SK-N-MC (cell line): Measurements from ENCODE around the gene IFIT2.

ENCODE experiments used
- EZH2 ChIP-seq: fragments of 200-600 bp; sonication (generic); IDR thresholded peaks from one replicate; pipeline ENCODE4 v1.6.1; 2017; ENCODE audit warnings: antibody characterized with exemption
- FOXP2 ChIP-seq: optimal IDR thresholded peaks from 2 replicates; pipeline ENCODE3; 2011; ENCODE audit warnings: mild to moderate bottlenecking, moderate library complexity; ENCODE audit not compliant: insufficient read depth; ENCODE audit errors: extremely low read length, control extremely low read depth
- POLR2AphosphoS5 ChIP-seq: IDR thresholded peaks from 2 replicates; pipeline ENCODE4 v1.6.1; 2012; ENCODE audit warnings: mild to moderate bottlenecking, low read depth, low read length, borderline replicate concordance

- TF ChIP-seq POLR2AphosphoS5 = no peak
- TF ChIP-seq EZH2 = no peak
- no peak for TF ChIP-seq FOXP2
Measured at GRCh38 chr10:89342206-89342958, 40.5 kb downstream of the IFIT2 start.
